Tibial nerve (tissue), 3 donors: ENCODE data around the gene ZNF438.

Source experiments
- EP300 ChIP-seq, 2 donors: sonication (generic); formaldehyde crosslinking; IDR thresholded peaks; one replicate each; pipeline ENCODE4 v1.6.1; 2017; ENCODE audit warnings: antibody characterized with exemption in 2 of 2, mild to moderate bottlenecking in 1 of 2
- POLR2A ChIP-seq, 2 donors: fragments of 450-650 bp; IDR thresholded peaks; one replicate each; pipeline ENCODE4 v1.6.1; 2017; ENCODE audit warnings: antibody characterized with exemption in 2 of 2, mild to moderate bottlenecking in 2 of 2, moderate library complexity in 2 of 2

DNA sequence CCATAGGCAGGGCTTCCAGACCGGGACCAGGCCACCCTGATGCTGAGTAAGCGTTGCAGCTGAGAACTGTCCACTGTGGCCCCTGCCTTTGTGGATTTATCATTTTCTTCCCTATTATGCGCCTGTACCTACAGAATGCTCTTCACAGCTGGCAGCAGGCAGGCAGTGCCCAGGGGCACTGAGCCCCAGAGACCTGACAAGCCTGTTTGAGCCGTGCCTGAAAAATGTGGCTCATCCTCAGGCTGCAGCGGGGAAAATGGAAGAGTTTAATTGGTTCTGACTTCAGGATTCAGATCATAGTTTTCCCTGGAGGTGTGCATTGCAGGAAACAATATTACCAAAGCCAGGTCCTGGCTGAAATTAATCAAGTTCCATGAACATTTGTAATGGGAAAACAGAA, 200.2 kb downstream of the ZNF438 start:
- TF ChIP-seq EP300 (IDR thresholded peaks at IDR 0.05), result peak in 1 of 2 donors; percentile 35
- no peak for TF ChIP-seq POLR2A (IDR thresholded peaks at IDR 0.05)
